Measurements from ENCODE around the gene CIB4. TPM values are rescaled to one million over a fixed set of nuclear protein-coding genes. Genes with fewer than 3 reads are reported as not detected.

Gene CIB4
- total RNA-seq, 4 donors from 2014 or later: not detected

DNA sequence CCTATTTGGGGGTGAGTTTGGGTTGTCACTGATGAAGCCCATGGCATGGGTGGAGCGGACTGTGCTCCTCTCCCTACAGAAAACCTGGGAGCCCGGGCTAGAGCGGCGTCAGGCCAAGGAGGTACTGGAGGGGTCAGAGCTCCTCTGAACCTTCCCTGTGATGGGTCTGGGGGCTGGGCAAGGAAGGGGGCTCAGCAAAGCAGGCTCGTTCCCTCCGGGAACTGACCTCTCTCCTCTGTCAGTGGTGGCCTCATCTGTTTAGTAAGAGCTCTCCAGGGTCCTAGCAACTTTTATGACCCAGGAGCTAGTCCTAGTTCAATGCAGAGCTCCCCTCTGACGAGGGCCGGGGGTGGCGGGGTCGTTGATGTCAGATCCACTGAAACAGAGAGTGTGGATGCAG lies 100.9 kb downstream of the CIB4 start:
- WGBS, 2 donors (ENCODE audit: low coverage in 1 of 2): 71% methylated on average over 10 of the region's 10 CpGs; no CpG with 5 or more reads in 1 of the 2 donors

DNA sequence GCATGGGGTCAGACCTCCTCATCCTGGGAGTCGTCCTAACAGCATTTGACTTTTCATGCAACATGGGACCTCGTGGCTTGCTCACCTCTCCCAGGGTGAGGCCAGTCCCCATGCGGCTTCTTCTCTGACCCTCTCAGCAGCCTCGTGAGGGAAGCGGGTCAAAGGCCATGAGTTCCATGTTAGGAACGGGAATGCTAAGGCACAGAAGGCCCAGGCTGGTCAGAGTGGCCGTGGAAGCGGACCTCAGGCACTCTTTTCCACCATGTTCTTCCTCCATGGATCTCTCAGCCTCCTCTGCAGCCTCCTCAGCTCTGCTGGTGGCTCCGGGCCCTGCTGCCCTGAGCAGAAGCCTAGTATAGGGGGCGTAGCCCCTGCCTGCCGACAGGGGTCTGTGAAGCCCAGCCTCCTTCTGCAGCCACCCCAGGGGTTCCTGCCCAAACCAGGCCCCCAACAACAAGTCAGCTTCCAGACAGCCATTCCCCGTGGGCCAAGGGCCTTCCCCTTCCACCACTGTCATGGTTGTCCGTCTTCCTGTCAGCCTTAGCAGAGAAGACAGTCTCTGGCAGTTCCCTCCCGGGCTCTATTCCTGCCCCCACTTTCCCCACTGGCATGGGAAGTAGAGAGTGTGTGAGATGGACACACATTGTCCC lies 103.2 kb downstream of the CIB4 start:
- in situ Hi-C loops (cut with MboI; ENCODE audit: low pct_ligation_motif_present in 1 of 4, low pct_unique_long_range_greater_than_20kb in 1 of 4, low sequenced_read_pairs in 3 of 4) (no loop called here), intact Hi-C loops (cut with DNase I; ENCODE audit: low total_unique reads) (no loop called here)
- DNase-seq: peak; percentile 1
- 70 to 82% methylated on average over 2 to 14 of the region's 14 CpGs for whole genome bisulfite sequencing, 2 donors (ENCODE audit: low coverage in 1 of 2)
- Histone ChIP-seq H3K27me3 (no peaks in the 10 kb centered on the region), H3K4me1 (peaks cover 0 to 9% (median 4%) of the 10 kb centered on the region in 4 donors), H3K4me3 (no peak overlapping the region), H3K9me3 (no peaks in the 10 kb centered on the region), H3K36me3 (no peaks in the 10 kb centered on the region), H3K27ac (no peak overlapping the region)
- no peak for TF ChIP-seq POLR2AphosphoS5 (IDR thresholded peaks at IDR 0.05)
- TF ChIP-seq, protein P1, sequence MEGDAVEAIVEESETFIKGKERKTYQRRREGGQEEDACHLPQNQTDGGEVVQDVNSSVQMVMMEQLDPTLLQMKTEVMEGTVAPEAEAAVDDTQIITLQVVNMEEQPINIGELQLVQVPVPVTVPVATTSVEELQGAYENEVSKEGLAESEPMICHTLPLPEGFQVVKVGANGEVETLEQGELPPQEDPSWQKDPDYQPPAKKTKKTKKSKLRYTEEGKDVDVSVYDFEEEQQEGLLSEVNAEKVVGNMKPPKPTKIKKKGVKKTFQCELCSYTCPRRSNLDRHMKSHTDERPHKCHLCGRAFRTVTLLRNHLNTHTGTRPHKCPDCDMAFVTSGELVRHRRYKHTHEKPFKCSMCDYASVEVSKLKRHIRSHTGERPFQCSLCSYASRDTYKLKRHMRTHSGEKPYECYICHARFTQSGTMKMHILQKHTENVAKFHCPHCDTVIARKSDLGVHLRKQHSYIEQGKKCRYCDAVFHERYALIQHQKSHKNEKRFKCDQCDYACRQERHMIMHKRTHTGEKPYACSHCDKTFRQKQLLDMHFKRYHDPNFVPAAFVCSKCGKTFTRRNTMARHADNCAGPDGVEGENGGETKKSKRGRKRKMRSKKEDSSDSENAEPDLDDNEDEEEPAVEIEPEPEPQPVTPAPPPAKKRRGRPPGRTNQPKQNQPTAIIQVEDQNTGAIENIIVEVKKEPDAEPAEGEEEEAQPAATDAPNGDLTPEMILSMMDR (IDR thresholded peaks at IDR 0.05): no peak
- TF ChIP-seq EP300 (IDR thresholded peaks at IDR 0.05; ENCODE audit: low read depth): no peak
- TF ChIP-seq POLR2A (IDR thresholded peaks at IDR 0.05): no peak

More for the DNA sequence above, 100.9 kb downstream of the CIB4 start:
- Histone ChIP-seq H3K4me1 (peaks cover 0 to 13% (median 6%) of the 10 kb centered on the region in 4 donors), H3K36me3 (no peaks in the 10 kb centered on the region), H3K27ac (no peak overlapping the region), H3K27me3 (no peaks in the 10 kb centered on the region), H3K9me3 (no peaks in the 10 kb centered on the region), H3K4me3 (no peak overlapping the region)
- intact Hi-C loops (cut with DNase I; ENCODE audit: low total_unique reads): no loop called here
- no peak for TF ChIP-seq POLR2AphosphoS5 (IDR thresholded peaks at IDR 0.05)
- no peak for TF ChIP-seq POLR2A (IDR thresholded peaks at IDR 0.05)
- no peak for TF ChIP-seq EP300 (IDR thresholded peaks at IDR 0.05; ENCODE audit: low read depth)
- TF ChIP-seq, protein P1 (IDR thresholded peaks at IDR 0.05): no peak
- DNase-seq: no peak
- in situ Hi-C loops (cut with MboI; ENCODE audit: low pct_ligation_motif_present in 1 of 4, low pct_unique_long_range_greater_than_20kb in 1 of 4, low sequenced_read_pairs in 3 of 4): no loop called here

DNA sequence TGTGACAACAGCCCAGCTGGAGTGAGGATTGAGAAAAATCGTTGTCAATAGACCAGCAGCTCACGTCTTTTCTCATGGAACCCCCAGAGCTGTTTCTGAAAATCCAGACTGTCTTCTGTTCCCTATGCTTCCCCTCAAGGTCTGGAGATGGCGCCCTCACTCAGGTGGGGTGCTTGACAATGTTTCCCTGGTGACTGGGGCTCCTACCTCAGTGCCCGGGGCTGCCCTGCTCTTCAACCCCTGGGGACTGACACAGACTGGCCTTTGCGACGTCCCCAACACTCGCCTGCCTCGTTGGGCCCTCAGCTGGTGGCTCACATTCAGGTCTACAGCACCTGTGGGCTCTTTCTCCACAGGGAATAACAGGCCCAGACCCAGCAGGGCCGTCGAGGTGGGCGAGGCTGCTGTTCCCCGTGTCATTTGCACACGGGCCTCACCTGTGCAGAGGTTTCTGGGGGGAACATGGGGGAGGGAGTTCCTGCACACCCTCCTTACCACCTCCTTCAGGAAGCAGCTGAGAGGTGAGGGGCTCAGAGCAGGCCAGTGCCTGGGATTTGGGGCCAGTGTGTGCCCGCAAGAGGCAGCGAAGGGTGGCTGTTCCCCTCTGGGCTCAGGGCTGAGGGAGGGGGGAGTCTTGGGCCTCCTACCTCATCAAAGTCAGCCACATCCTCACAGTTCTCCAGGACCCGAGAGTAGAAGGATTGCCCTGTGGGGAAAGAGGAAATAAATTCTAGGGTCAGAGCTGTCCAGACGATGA lies 103.9 kb downstream of the CIB4 start:
- Histone ChIP-seq H3K36me3 (no peaks in the 10 kb centered on the region), H3K27ac (no peak overlapping the region), H3K27me3 (no peaks in the 10 kb centered on the region), H3K4me1 (peaks cover 0 to 2% (median 1%) of the 10 kb centered on the region in 4 donors), H3K9me3 (no peaks in the 10 kb centered on the region), H3K4me3 (no peak overlapping the region)
- in situ Hi-C loops (cut with MboI; ENCODE audit: low pct_ligation_motif_present in 1 of 4, low pct_unique_long_range_greater_than_20kb in 1 of 4, low sequenced_read_pairs in 3 of 4) (no loop called here), intact Hi-C loops (cut with DNase I; ENCODE audit: low total_unique reads) (no loop called here)
- TF ChIP-seq POLR2AphosphoS5 (IDR thresholded peaks at IDR 0.05): no peak
- TF ChIP-seq, protein P1 (IDR thresholded peaks at IDR 0.05): no peak
- no peak for TF ChIP-seq POLR2A (IDR thresholded peaks at IDR 0.05)
- TF ChIP-seq EP300 (IDR thresholded peaks at IDR 0.05; ENCODE audit: low read depth): no peak
- DNase-seq: peak; percentile 4
- 70 to 87% methylated on average over 2 to 17 of the region's 17 CpGs for WGBS, 2 donors (ENCODE audit: low coverage in 1 of 2)

GRCh38 chr2:26536371-26537068 lies 104.6 kb downstream of the CIB4 start:
- H3K4me3 ChIP-seq: no peak overlapping the region
- WGBS, 2 donors (ENCODE audit: low coverage in 1 of 2): 81% methylated on average over 18 of the region's 20 CpGs; no CpG with 5 or more reads in 1 of the 2 donors
- no peak for TF ChIP-seq EP300 (IDR thresholded peaks at IDR 0.05; ENCODE audit: low read depth)
- TF ChIP-seq POLR2A (IDR thresholded peaks at IDR 0.05): no peak
- TF ChIP-seq POLR2AphosphoS5 (IDR thresholded peaks at IDR 0.05): no peak
- TF ChIP-seq, protein P1 (IDR thresholded peaks at IDR 0.05): no peak
- H3K27ac ChIP-seq: no peak overlapping the region
- in situ Hi-C loops (cut with MboI; ENCODE audit: low pct_ligation_motif_present in 1 of 4, low pct_unique_long_range_greater_than_20kb in 1 of 4, low sequenced_read_pairs in 3 of 4): no loop called here
- H3K4me1 ChIP-seq: no peaks in the 10 kb centered on the region
- intact Hi-C loops (cut with DNase I; ENCODE audit: low total_unique reads): no loop called here
- H3K9me3 ChIP-seq: no peaks in the 10 kb centered on the region
- DNase-seq: peak; percentile 4
- H3K36me3 ChIP-seq: no peaks in the 10 kb centered on the region
- H3K27me3 ChIP-seq: no peaks in the 10 kb centered on the region

Measured in transverse colon (tissue), 4 donors.